ENCODE results near the gene LRRC41. TPM values are rescaled to one million over a fixed set of nuclear protein-coding genes. Genes with fewer than 3 reads are reported as not detected.

LRRC41 gene
- total and polyA plus RNA-seq, 2 donors (not counting 1 experiment from before 2014, with no cell fraction given): 55.3 to 89.0 TPM

DNA sequence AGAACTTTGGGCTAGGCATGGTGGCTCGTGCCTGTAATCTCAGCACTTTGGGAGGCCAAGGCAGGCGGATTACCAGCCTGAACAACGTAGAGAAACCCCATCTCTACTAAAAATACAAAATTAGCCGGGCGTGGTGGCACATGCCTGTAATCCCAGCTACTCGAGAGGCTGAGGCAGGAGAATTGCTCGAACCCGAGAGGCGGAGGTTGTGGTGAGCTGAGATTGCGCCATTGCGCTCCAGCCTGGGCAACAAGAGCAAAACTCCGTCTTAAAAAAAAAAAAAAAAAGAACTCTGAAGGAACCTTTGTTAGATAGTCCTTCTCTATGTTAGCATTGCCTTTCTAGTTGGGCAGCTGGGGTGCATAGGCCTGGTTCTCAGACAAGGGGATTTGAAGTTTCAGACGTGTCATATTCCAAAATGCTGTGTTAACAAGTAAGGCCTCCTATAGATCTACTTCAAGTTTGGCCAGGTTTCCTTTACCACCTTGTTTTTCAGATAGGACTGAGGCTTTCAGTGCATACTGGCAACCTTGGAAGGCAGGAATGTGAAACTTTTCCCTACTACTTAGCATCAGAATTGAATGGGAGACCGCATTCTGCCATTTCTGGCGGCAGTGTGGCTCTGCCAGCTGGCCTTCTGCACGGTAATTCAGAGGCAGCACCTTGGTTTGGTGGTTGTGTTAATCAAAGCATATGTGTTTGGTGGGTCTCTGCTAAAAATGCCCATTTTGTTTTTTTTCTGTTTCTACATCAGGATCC, 6.2 kb upstream of the LRRC41 start:
- Histone ChIP-seq H3K79me2 (ENCODE audit: control insufficient read depth, insufficient read depth, low read length) (peaks cover 52% of the 10 kb centered on the region), H3K9me3 (ENCODE audit: control insufficient read depth, insufficient read depth, low read depth, low read length) (no peaks in the 10 kb centered on the region), H3K4me1 (ENCODE audit: control insufficient read depth, extremely low read depth, insufficient read depth, low read length) (no peaks in the 10 kb centered on the region), H2AFZ (ENCODE audit: low read length) (no peak overlapping the region), H4K20me1 (ENCODE audit: control insufficient read depth, extremely low read depth, insufficient read depth, low read length) (no peaks in the 10 kb centered on the region), H3K4me2 (ENCODE audit: extremely low read depth, insufficient read depth, low read length) (no peak overlapping the region), H3K4me3 (replicated peaks in 1 of 4; ENCODE audit: control extremely low read depth in 1 of 4, insufficient read depth in 1 of 4, low read depth in 3 of 4, low read length in 4 of 4) (no peak overlapping the region), H3K27me3 (ENCODE audit: control insufficient read depth, insufficient read depth, low read length) (no peaks in the 10 kb centered on the region), H3K9ac (ENCODE audit: insufficient read depth, low read length) (no peak overlapping the region), H3K27ac (ENCODE audit: insufficient read depth, low read length) (no peak overlapping the region), H3K36me3 (ENCODE audit: control insufficient read depth, insufficient read depth, low read length) (peaks cover 4% of the 10 kb centered on the region)
- no peak for TF ChIP-seq EZH2 (IDR thresholded peaks at IDR 0.05; ENCODE audit: low read length, missing control alignments)
- TF ChIP-seq, protein P1, sequence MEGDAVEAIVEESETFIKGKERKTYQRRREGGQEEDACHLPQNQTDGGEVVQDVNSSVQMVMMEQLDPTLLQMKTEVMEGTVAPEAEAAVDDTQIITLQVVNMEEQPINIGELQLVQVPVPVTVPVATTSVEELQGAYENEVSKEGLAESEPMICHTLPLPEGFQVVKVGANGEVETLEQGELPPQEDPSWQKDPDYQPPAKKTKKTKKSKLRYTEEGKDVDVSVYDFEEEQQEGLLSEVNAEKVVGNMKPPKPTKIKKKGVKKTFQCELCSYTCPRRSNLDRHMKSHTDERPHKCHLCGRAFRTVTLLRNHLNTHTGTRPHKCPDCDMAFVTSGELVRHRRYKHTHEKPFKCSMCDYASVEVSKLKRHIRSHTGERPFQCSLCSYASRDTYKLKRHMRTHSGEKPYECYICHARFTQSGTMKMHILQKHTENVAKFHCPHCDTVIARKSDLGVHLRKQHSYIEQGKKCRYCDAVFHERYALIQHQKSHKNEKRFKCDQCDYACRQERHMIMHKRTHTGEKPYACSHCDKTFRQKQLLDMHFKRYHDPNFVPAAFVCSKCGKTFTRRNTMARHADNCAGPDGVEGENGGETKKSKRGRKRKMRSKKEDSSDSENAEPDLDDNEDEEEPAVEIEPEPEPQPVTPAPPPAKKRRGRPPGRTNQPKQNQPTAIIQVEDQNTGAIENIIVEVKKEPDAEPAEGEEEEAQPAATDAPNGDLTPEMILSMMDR (conservative IDR thresholded peaks at IDR 0.05 in 1 of 2, IDR thresholded peaks at IDR 0.05 in 1 of 2; ENCODE audit: low read depth in 1 of 2, low read length in 2 of 2): no peak
- DNase-seq (ENCODE audit: low read depth in 2 of 2): no peak

DNA sequence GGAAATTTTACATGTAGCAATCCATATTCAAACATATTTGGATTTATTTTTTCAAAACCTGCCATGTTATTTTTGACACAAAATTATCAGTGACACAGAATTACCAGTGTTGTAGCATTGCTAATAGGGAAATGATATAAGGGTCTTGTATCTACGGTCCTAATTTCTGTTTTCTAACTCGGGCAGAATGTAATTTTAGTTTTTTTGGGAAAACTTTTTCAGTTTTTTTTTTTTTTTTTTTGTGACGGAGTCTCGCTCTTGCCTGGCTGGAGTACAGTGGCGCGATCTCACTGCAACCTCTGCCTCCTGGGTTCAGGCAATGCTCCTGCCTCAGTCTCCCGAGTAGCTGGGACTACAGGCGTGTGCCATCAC, 2.7 kb upstream of the LRRC41 start:
- H3K27me3 ChIP-seq (ENCODE audit: control insufficient read depth, insufficient read depth, low read length): no peaks in the 10 kb centered on the region
- no peaks in the 10 kb centered on the region for H3K4me1 ChIP-seq (ENCODE audit: control insufficient read depth, extremely low read depth, insufficient read depth, low read length)
- no peaks in the 10 kb centered on the region for H4K20me1 ChIP-seq (ENCODE audit: control insufficient read depth, extremely low read depth, insufficient read depth, low read length)
- peaks cover 80% of the 10 kb centered on the region for H3K79me2 ChIP-seq (ENCODE audit: control insufficient read depth, insufficient read depth, low read length)
- DNase-seq (ENCODE audit: low read depth in 2 of 2): no peak
- no peak overlapping the region for H2AFZ ChIP-seq (ENCODE audit: low read length)
- no peak overlapping the region for H3K4me2 ChIP-seq (ENCODE audit: extremely low read depth, insufficient read depth, low read length)
- TF ChIP-seq, protein P1 (conservative IDR thresholded peaks at IDR 0.05 in 1 of 2, IDR thresholded peaks at IDR 0.05 in 1 of 2; ENCODE audit: low read depth in 1 of 2, low read length in 2 of 2): no peak
- TF ChIP-seq EZH2 (IDR thresholded peaks at IDR 0.05; ENCODE audit: low read length, missing control alignments): no peak
- no peaks in the 10 kb centered on the region for H3K9me3 ChIP-seq (ENCODE audit: control insufficient read depth, insufficient read depth, low read depth, low read length)
- peaks cover 2% of the 10 kb centered on the region for H3K36me3 ChIP-seq (ENCODE audit: control insufficient read depth, insufficient read depth, low read length)
- H3K4me3 ChIP-seq (replicated peaks in 1 of 4; ENCODE audit: control extremely low read depth in 1 of 4, insufficient read depth in 1 of 4, low read depth in 3 of 4, low read length in 4 of 4): no peak overlapping the region
- no peak overlapping the region for H3K27ac ChIP-seq (ENCODE audit: insufficient read depth, low read length)
- no peak overlapping the region for H3K9ac ChIP-seq (ENCODE audit: insufficient read depth, low read length)

DNA sequence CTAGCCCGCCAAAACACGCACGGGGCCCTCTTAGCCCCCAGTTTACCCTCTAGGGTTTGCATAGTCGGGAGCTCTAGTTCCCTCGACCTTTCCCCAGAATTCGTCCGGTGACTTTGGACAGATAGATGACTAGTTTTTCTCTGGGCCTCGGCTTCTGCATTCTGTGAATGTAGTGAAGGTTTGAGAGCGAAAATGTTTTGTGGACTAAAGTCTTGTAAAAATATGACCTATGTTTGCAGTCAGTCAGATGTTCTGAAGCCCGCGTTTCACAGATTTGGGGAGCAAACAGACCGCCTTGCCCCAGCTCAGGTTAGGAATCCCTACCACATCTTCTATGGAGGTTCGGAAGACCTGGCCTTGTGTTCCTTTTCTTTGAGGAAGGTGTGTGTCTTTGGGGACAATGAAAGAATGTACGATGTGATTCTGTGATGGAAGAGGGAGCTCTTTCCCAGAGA, 483 bp upstream of the LRRC41 start:
- Histone ChIP-seq H3K27me3 (ENCODE audit: control insufficient read depth, insufficient read depth, low read length) (no peaks in the 10 kb centered on the region), H3K27ac (ENCODE audit: insufficient read depth, low read length) (peak overlapping the region; percentile 97), H3K9me3 (ENCODE audit: control insufficient read depth, insufficient read depth, low read depth, low read length) (no peaks in the 10 kb centered on the region), H3K4me2 (ENCODE audit: extremely low read depth, insufficient read depth, low read length) (peak overlapping the region; percentile 67), H3K79me2 (ENCODE audit: control insufficient read depth, insufficient read depth, low read length) (peaks cover 93% of the 10 kb centered on the region), H3K9ac (ENCODE audit: insufficient read depth, low read length) (peak overlapping the region; percentile 97), H4K20me1 (ENCODE audit: control insufficient read depth, extremely low read depth, insufficient read depth, low read length) (no peaks in the 10 kb centered on the region), H3K36me3 (ENCODE audit: control insufficient read depth, insufficient read depth, low read length) (no peaks in the 10 kb centered on the region), H3K4me1 (ENCODE audit: control insufficient read depth, extremely low read depth, insufficient read depth, low read length) (peaks cover 9% of the 10 kb centered on the region), H2AFZ (ENCODE audit: low read length) (peak overlapping the region; percentile 77), H3K4me3 (replicated peaks in 1 of 4; ENCODE audit: control extremely low read depth in 1 of 4, insufficient read depth in 1 of 4, low read depth in 3 of 4, low read length in 4 of 4) (peak overlapping the region; percentile 73 to 98 (median 78))
- TF ChIP-seq, protein P1 (conservative IDR thresholded peaks at IDR 0.05 in 1 of 2, IDR thresholded peaks at IDR 0.05 in 1 of 2; ENCODE audit: low read depth in 1 of 2, low read length in 2 of 2): no peak
- no peak for TF ChIP-seq EZH2 (IDR thresholded peaks at IDR 0.05; ENCODE audit: low read length, missing control alignments)
- DNase-seq (ENCODE audit: low read depth in 2 of 2): no peak
